Left renal pelvis (tissue), 4 donors: Measurements from ENCODE around the gene GCNT2. TPM values are rescaled to one million over a fixed set of nuclear protein-coding genes. Genes with fewer than 3 reads are reported as not detected.
"Not testable (repeated sequence)": the region's sequence is repeated elsewhere in the genome, so short reads cannot be mapped to it uniquely, and the experiment has no call there.

Experiments
- DNase-seq, 4 donors: peaks; one replicate each; pipeline ENCODE4 v3.0.0-alpha.2; 2013; ENCODE audit warnings: low read depth in 4 of 4, low spot score in 3 of 4
- polyA plus RNA-seq, 4 donors: library from polyadenylated mRNA; unstranded; fragments of 120-200 nt; gene quantifications; one replicate each; pipeline ENCODE4 v1.2.1, GENCODE V29; 2013; ENCODE audit not compliant: insufficient read length in 4 of 4

GCNT2 gene
- polyA plus RNA-seq, 4 donors, result 5.7 to 18.8 (median 16.1) TPM

- DNase-seq, result no peak
Observed at GRCh38 chr6:10644225-10644624, 123.1 kb downstream of the GCNT2 start.

GRCh38 chr6:10655508-10656055, 134.4 kb downstream of the GCNT2 start:
- DNase-seq, result no peak

- no peak for DNase-seq
Observed at GRCh38 chr6:10658910-10659698, 138.0 kb downstream of the GCNT2 start.

- DNase-seq, result no peak
Observed at GRCh38 chr6:10659699-10660348, 138.7 kb downstream of the GCNT2 start.

- DNase-seq, result not testable (repeated sequence)
Observed at GRCh38 chr6:10660431-10661191, 139.5 kb downstream of the GCNT2 start.

GRCh38 chr6:10662207-10662606, 141.1 kb downstream of the GCNT2 start:
- DNase-seq, result no peak

- no peak for DNase-seq
Observed at GRCh38 chr6:10662742-10663141, 141.6 kb downstream of the GCNT2 start.

GRCh38 chr6:10665595-10665994, 144.4 kb downstream of the GCNT2 start:
- not testable (repeated sequence) for DNase-seq

GRCh38 chr6:10668126-10668917, 147.2 kb downstream of the GCNT2 start:
- DNase-seq, result no peak

GRCh38 chr6:10676403-10676802, 155.3 kb downstream of the GCNT2 start:
- no peak for DNase-seq

- no peak for DNase-seq
Observed at GRCh38 chr6:10678456-10678855, 157.3 kb downstream of the GCNT2 start.

Other genes with a start within 250 kb of the GCNT2 start
- gene TFAP2A, start 106.3 kb upstream of the GCNT2 start, polyA plus RNA-seq, result 10 to 100 TPM in 3 of 4 donors, under 1 TPM in 1; 0.85 to 42.6 (median 28.9) TPM
- 1 to 10 TPM; 1.6 to 4.4 (median 3.1) TPM for gene C6orf52, start 173.3 kb downstream of the GCNT2 start, polyA plus RNA-seq
- gene PAK1IP1, start 173.6 kb downstream of the GCNT2 start, polyA plus RNA-seq, result 10 to 100 TPM; 20.6 to 24.9 (median 21.7) TPM
- gene TMEM14C, start 201.7 kb downstream of the GCNT2 start, polyA plus RNA-seq, result 100 to 1,000 TPM; 149 to 187 (median 161) TPM
- 100 to 1,000 TPM in 1 of 4 donors, 10 to 100 TPM in 3; 75.1 to 109 (median 95.8) TPM for gene TMEM14B, start 226.5 kb downstream of the GCNT2 start, polyA plus RNA-seq